Lower leg skin (tissue), 3 donors: ENCODE results near the gene RPS6KA4.

Experiments used
- CTCF ChIP-seq, 3 donors: fragments of 450-650 bp; IDR thresholded peaks; one replicate each; pipeline ENCODE4 v1.5.1; 2016; ENCODE audit warnings: antibody characterized with exemption in 3 of 3, mild to moderate bottlenecking in 3 of 3, moderate library complexity in 2 of 3
- POLR2A ChIP-seq, 2 donors: fragments of 450-650 bp; IDR thresholded peaks; one replicate each; pipeline ENCODE4 v1.6.1; 2016 to 2017; ENCODE audit warnings: antibody characterized with exemption in 2 of 2, mild to moderate bottlenecking in 1 of 2, moderate library complexity in 1 of 2

GRCh38 chr11:64384028-64384737, 25.2 kb downstream of the RPS6KA4 start:
- TF ChIP-seq POLR2A (IDR thresholded peaks at IDR 0.05), result no peak
- TF ChIP-seq CTCF (IDR thresholded peaks at IDR 0.05), result no peak
